HEK293 (cell line): ENCODE results near the gene MIF.
A peak's percentile ranks its signal among the peaks of the same experiment; 100 is the strongest.

Experiments
- CTCF ChIP-seq: fragments of 450-650 bp; formaldehyde crosslinking; IDR thresholded peaks from 2 replicates; pipeline ENCODE4 v1.5.1; 2016; ENCODE audit warnings: missing biosample characterization, missing genetic modification characterization
- GFI1B ChIP-seq: fragments of 450-650 bp; formaldehyde crosslinking; IDR thresholded peaks from 2 replicates; pipeline ENCODE4 v1.5.1; 2016; ENCODE audit warnings: missing biosample characterization, missing genetic modification characterization
- ZBTB20 ChIP-seq: fragments of 450-650 bp; formaldehyde crosslinking; IDR thresholded peaks from 2 replicates; pipeline ENCODE4 v1.5.1; 2016; ENCODE audit warnings: missing biosample characterization, missing genetic modification characterization
- ZNF664 ChIP-seq: fragments of 450-650 bp; formaldehyde crosslinking; IDR thresholded peaks from 2 replicates; pipeline ENCODE4 v1.5.1; 2016; ENCODE audit warnings: missing biosample characterization, missing genetic modification characterization
- TF ChIP-seq, protein P1 (sequence below): fragments of 450-650 bp; formaldehyde crosslinking; IDR thresholded peaks from 2 replicates; pipeline ENCODE4 v1.5.1; 2016; ENCODE audit warnings: missing biosample characterization, missing genetic modification characterization

DNA sequence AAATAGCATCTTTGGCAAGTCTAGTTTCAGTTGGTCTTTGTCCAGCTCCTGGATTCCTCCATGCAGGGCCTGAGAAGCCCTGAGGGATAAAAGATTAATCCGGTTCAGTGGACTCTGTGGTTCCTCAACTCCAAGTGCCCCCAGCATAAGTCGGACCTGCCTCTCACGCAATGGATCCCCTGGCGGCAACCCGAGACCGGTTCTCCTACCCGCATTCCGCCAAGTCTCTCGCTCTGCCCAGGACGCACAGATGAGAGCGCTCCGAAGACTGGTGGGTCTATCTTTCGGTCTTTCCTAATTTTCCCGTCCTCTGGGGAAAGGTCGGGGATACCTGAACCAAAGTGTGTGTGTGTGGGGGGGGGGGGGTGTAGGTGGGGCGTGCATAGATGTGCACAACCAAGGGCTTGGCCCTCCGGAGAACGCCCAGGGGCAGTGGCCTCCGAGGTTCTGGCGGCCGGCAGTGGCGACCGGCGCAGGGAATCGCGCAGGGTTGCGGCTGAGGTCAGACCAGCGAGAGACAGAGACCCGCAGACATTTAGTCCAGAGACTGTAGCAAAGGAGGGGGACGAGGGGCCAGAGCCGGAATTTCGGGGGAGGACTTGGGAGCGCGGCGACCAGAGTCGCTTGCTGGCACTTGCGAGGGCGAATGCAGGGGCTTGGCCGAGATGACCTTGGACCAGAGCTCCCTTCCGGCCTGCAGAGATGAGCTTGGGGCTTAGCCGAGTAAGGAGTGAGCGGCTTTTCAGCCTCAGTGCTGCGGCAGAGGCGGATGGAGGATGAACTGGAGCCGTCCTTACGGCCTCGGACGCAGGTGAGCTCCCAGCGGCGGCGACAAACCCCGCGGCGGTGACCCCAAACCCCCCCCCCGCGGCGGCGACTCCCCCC is 37.2 kb upstream of the MIF start:
- 0 out of 2 replicates have a peak, but pooled peaks have one; percentile 14 for TF ChIP-seq CTCF (tag by site-specific recombination)
- TF ChIP-seq ZNF664 (tag by site-specific recombination), result no peak
- TF ChIP-seq, protein P1, sequence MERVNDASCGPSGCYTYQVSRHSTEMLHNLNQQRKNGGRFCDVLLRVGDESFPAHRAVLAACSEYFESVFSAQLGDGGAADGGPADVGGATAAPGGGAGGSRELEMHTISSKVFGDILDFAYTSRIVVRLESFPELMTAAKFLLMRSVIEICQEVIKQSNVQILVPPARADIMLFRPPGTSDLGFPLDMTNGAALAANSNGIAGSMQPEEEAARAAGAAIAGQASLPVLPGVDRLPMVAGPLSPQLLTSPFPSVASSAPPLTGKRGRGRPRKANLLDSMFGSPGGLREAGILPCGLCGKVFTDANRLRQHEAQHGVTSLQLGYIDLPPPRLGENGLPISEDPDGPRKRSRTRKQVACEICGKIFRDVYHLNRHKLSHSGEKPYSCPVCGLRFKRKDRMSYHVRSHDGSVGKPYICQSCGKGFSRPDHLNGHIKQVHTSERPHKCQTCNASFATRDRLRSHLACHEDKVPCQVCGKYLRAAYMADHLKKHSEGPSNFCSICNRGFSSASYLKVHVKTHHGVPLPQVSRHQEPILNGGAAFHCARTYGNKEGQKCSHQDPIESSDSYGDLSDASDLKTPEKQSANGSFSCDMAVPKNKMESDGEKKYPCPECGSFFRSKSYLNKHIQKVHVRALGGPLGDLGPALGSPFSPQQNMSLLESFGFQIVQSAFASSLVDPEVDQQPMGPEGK, result peak; percentile 94
- TF ChIP-seq ZBTB20, result peak; percentile 31; the same call in 1 of the 2 replicates
- TF ChIP-seq GFI1B (tag by site-specific recombination), result no peak
